RPMI8226 (cell line): ENCODE results near the gene H2BW2.
"Not testable (repeated sequence)": the region's sequence is repeated elsewhere in the genome, so short reads cannot be mapped to it uniquely, and the experiment has no call there.

ENCODE experiments used
- DNase-seq: peaks from one replicate; pipeline ENCODE4 v3.0.0-alpha.2; 2015

H2BW2 gene

GRCh38 chrX:104039689-104040505, at the start of gene H2BW2:
TSS of gene H2BW2 (plus strand) at chrX:104039956. CDS start at chrX:104039995, 39 bp downstream.
- DNase-seq = no peak

GRCh38 chrX:103999234-103999633, 40.5 kb upstream of the H2BW2 start:
- DNase-seq = no peak

GRCh38 chrX:104008831-104009230, 30.9 kb upstream of the H2BW2 start:
- no peak for DNase-seq

- DNase-seq = no peak
Measured at GRCh38 chrX:104013158-104013557, 26.6 kb upstream of the H2BW2 start.

GRCh38 chrX:104013606-104014005, 26.1 kb upstream of the H2BW2 start, which contains the start of gene H2BW1:
TSS of gene H2BW1 (minus strand) at chrX:104013708. CDS start at chrX:104013576, 132 bp downstream.
- DNase-seq = no peak

GRCh38 chrX:104015576-104015975, 24.2 kb upstream of the H2BW2 start:
- DNase-seq = not testable (repeated sequence)

GRCh38 chrX:104018126-104018525, 21.6 kb upstream of the H2BW2 start:
- no peak for DNase-seq

GRCh38 chrX:104041003-104041402, 1.2 kb downstream of the H2BW2 start:
- no peak for DNase-seq

GRCh38 chrX:104045642-104046041, 5.9 kb downstream of the H2BW2 start:
- no peak for DNase-seq

GRCh38 chrX:104047171-104047570, 7.4 kb downstream of the H2BW2 start:
- no peak for DNase-seq

- not testable (repeated sequence) for DNase-seq
Measured at GRCh38 chrX:104054956-104055355, 15.2 kb downstream of the H2BW2 start.

GRCh38 chrX:104062636-104063035, 22.9 kb downstream of the H2BW2 start:
- not testable (repeated sequence) for DNase-seq

- not testable (repeated sequence) for DNase-seq
Measured at GRCh38 chrX:104075778-104076445, 36.2 kb downstream of the H2BW2 start, which contains the start of gene TMSB15C. TSS of gene TMSB15C (minus strand) at chrX:104076236.

GRCh38 chrX:104077854-104078253, 38.1 kb downstream of the H2BW2 start:
- not testable (repeated sequence) for DNase-seq

- DNase-seq = no peak
Measured at GRCh38 chrX:104084063-104084462, 44.3 kb downstream of the H2BW2 start.

GRCh38 chrX:104084534-104085277, 45.0 kb downstream of the H2BW2 start:
- no peak for DNase-seq

GRCh38 chrX:104085477-104085876, 45.7 kb downstream of the H2BW2 start:
- no peak for DNase-seq

- no peak for DNase-seq
Measured at GRCh38 chrX:104085919-104086318, 46.2 kb downstream of the H2BW2 start.
